K562 (cell line): ENCODE results near the gene TMEM161B. TPM values are rescaled to one million over a fixed set of nuclear protein-coding genes. Genes with fewer than 3 reads are reported as not detected.

ENCODE experiments used
- ATAC-seq: fragments of 200-7000 bp; cut with Tn5 transposase; 3 replicates; pipeline ENCODE4 v1.9.1; 2020; ENCODE audit warnings: moderate library complexity
- BruUV-seq: library from RNA; stranded (reverse); fragments of 400-500 nt; replicated peaks from 2 replicates; lab custom pipeline; 2021; lab: Mats Ljungman, UMichigan
- CTCF ChIA-PET: fragments of 300-600 bp; formaldehyde crosslinking; extraction: SDS; loops from one replicate; lab custom pipeline; 2021; ENCODE audit warnings: low intra/inter-chr PET ratio; lab: Yijun Ruan, JAX
- POLR2A ChIA-PET: fragments of 300-600, 350-650 bp; sonication (Branson Sonifier 250); formaldehyde crosslinking; extraction: SDS; loops from one replicate; lab custom pipeline; 2021; ENCODE audit warnings: antibody characterized with exemption, inconsistent platforms; lab: Yijun Ruan, JAX
- DNase-seq, 4 experiments: peaks; one replicate each; pipeline versions ENCODE4 v3.0.0 to v3.0.0-alpha.2; 2011 to 2018; ENCODE audit warnings: low spot score in 3 of 4, mixed read lengths in 3 of 4; ENCODE audit errors: extremely low read depth in 1 of 4
- FAIRE-seq: peaks from 2 replicates; lab custom pipeline; 2011; peaks lifted over from hg19 to GRCh38; lab: Jason Lieb, UNC
- H2AFZ ChIP-seq: 2 replicates; pipeline ENCODE4 v1.6.0; 2011; ENCODE audit warnings: low read depth, low read length, control low read depth, inconsistent platforms
- H3K27ac ChIP-seq: fragments of 200-600 bp; 3 replicates; pipeline ENCODE4 v1.8.0; 2011; ENCODE audit warnings: low read depth, mild to moderate bottlenecking, control low read depth, inconsistent platforms, low read length, moderate library complexity, mixed read lengths; ENCODE audit errors: extremely low read depth
- H3K27me3 ChIP-seq, 2 experiments: fragments of 300-600 bp in 1 of 2; 2 replicates in 1 of 2; 3 replicates in 1 of 2; pipeline versions ENCODE4 v1.6.0 to v1.8.0; 2011; ENCODE audit warnings: inconsistent platforms in 2 of 2, low read length in 2 of 2, mild to moderate bottlenecking in 1 of 2, mixed read lengths in 1 of 2, moderate library complexity in 1 of 2; ENCODE audit not compliant: control insufficient read depth in 2 of 2, insufficient read depth in 2 of 2
- H3K36me3 ChIP-seq: fragments of 300-600 bp; 3 replicates; pipeline ENCODE4 v1.8.0; 2011; ENCODE audit warnings: mild to moderate bottlenecking, low read length, inconsistent platforms; ENCODE audit not compliant: control insufficient read depth, insufficient read depth
- H3K4me1 ChIP-seq, 2 experiments: fragments of 200-600 bp in 1 of 2; replicated peaks in 1 of 2; 2 replicates in 1 of 2; 3 replicates in 1 of 2; pipeline versions ENCODE4 v1.5.1 to v1.8.0; 2011; ENCODE audit warnings: inconsistent platforms in 2 of 2, low read length in 2 of 2, mild to moderate bottlenecking in 1 of 2, mixed read lengths in 1 of 2, moderate library complexity in 1 of 2; ENCODE audit not compliant: control insufficient read depth in 2 of 2, insufficient read depth in 2 of 2
- H3K4me2 ChIP-seq: 2 replicates; pipeline ENCODE4 v1.6.1; 2011; ENCODE audit warnings: low read length, control low read depth, inconsistent platforms, mixed read lengths; ENCODE audit not compliant: insufficient read depth
- H3K4me3 ChIP-seq: fragments of 200-600 bp; sonication (generic), shearing (Covaris generic); 2 replicates; pipeline ENCODE4 v1.5.1; 2016; ENCODE audit warnings: control low read depth, inconsistent platforms
- H3K79me2 ChIP-seq: fragments of 200-600 bp; 3 replicates; pipeline ENCODE4 v1.8.0; 2011; ENCODE audit warnings: low read length, inconsistent platforms; ENCODE audit not compliant: control insufficient read depth, insufficient read depth
- H3K9ac ChIP-seq, 2 experiments: 2 replicates each; pipeline versions ENCODE4 v1.6.0 to v1.6.1; 2011; ENCODE audit warnings: low read depth in 2 of 2, low read length in 2 of 2, control low read depth in 1 of 2, inconsistent platforms in 1 of 2, mild to moderate bottlenecking in 1 of 2, mixed read lengths in 1 of 2; ENCODE audit not compliant: insufficient read depth in 1 of 2
- H3K9me1 ChIP-seq: one replicate; pipeline ENCODE4 v1.6.0; 2011; ENCODE audit warnings: inconsistent platforms, mild to moderate bottlenecking, low read length, moderate library complexity; ENCODE audit not compliant: control insufficient read depth, insufficient read depth
- H3K9me3 ChIP-seq: replicated peaks from 2 replicates; pipeline ENCODE4 v1.5.1; 2011; ENCODE audit warnings: low read depth, low read length, inconsistent platforms; ENCODE audit not compliant: control insufficient read depth, insufficient read depth
- H4K20me1 ChIP-seq: replicated peaks from 2 replicates; pipeline ENCODE4 v1.6.1; 2011; ENCODE audit warnings: low read length, inconsistent platforms, mixed read lengths; ENCODE audit not compliant: control insufficient read depth, insufficient read depth
- CCNT2 ChIP-seq: IDR thresholded peaks from 2 replicates; pipeline ENCODE4 v1.6.1; 2011; ENCODE audit warnings: borderline replicate concordance, low read depth, mild to moderate bottlenecking, moderate library complexity, mixed read lengths, low read length; ENCODE audit not compliant: insufficient read length; ENCODE audit errors: extremely low read depth
- HDAC2 ChIP-seq: fragments of 450-650 bp; IDR thresholded peaks from 2 replicates; pipeline ENCODE4 v1.6.1; 2016; ENCODE audit warnings: mild to moderate bottlenecking
- MTA3 ChIP-seq: fragments of 450-650 bp; formaldehyde crosslinking; IDR thresholded peaks from 2 replicates; pipeline ENCODE4 v1.6.1; 2017; ENCODE audit warnings: mild to moderate bottlenecking, borderline replicate concordance
- NBN ChIP-seq: fragments of 450-650 bp; IDR thresholded peaks from 2 replicates; pipeline ENCODE4 v1.6.1; 2016; ENCODE audit warnings: low read depth, mild to moderate bottlenecking
- SUPT5H ChIP-seq: fragments of 450-650 bp; IDR thresholded peaks from 2 replicates; pipeline ENCODE4 v1.6.1; 2016
- TCF3 ChIP-seq: sonication (generic); formaldehyde crosslinking; IDR thresholded peaks from 2 replicates; pipeline ENCODE4 v1.4.0; 2020; ENCODE audit warnings: mild to moderate bottlenecking, missing genetic modification reagents
- TRIM24 ChIP-seq, 2 experiments: fragments of 450-650 bp; IDR thresholded peaks; 2 replicates each; pipeline ENCODE4 v1.6.1; 2016
- TSC22D4 ChIP-seq: fragments of 450-650 bp; IDR thresholded peaks from 2 replicates; pipeline ENCODE4 v1.6.1; 2016; ENCODE audit warnings: missing genetic modification characterization, missing biosample characterization, control low read depth
- in situ Hi-C: fragments of 300-500 bp; cut with MboI; formaldehyde crosslinking; loops from 4 replicates; pipeline ENCODE4 v1.15.0; 2018; ENCODE audit warnings: inconsistent platforms, mixed read lengths
- intact Hi-C: fragments of 100-400 bp; cut with micrococcal nuclease; formaldehyde crosslinking; loops from 2 replicates; pipeline ENCODE4 v1.14.2; 2022
- polyA plus RNA-seq, 8 experiments: library from polyadenylated mRNA; depleted of rRNA in 4 of 8; stranded (reverse) in 5 of 8; unstranded in 3 of 8; fragments of >200 nt; fragmentation: Nextera tagmentation in 2 of 8; fragmentation: Illumina TruSeq in 1 of 8; extraction: Ambion mirVana in 2 of 8; extraction: Trizol in 1 of 8; gene quantifications; 2 replicates each; pipeline versions ENCODE4 v1.2.1 to v1.2.3, GENCODE V29; 2011 to 2014; ENCODE audit warnings: inconsistent platforms in 1 of 8, missing spikeins in 1 of 8
- total RNA-seq, 7 experiments: library from RNA; depleted of rRNA in 6 of 7; stranded (reverse); fragments of >200 nt in 6 of 7; fragmentation: Illumina TruSeq in 2 of 7; extraction: Trizol in 2 of 7; gene quantifications; 2 replicates each; pipeline versions ENCODE4 v1.2.1 to v1.2.3, GENCODE V29; 2011 to 2021; ENCODE audit warnings: low replicate concordance in 1 of 7
- TF ChIP-seq, protein P1 (sequence below): IDR thresholded peaks from 2 replicates; pipeline ENCODE4 v1.6.1; 2011; ENCODE audit not compliant: insufficient read length; ENCODE audit errors: extremely low read depth
- TF ChIP-seq, protein P2 (sequence below): sonication (generic); formaldehyde crosslinking; IDR thresholded peaks from 2 replicates; pipeline ENCODE4 v1.8.1; 2023; ENCODE audit warnings: mild to moderate bottlenecking, missing genetic modification reagents

The TMEM161B gene
- total and polyA plus RNA-seq, 9 of the 15 experiments (the other 6 are each of a cell fraction or from before 2014, with no cell fraction given), result 18.9 to 57.1 (median 40.6) TPM

DNA sequence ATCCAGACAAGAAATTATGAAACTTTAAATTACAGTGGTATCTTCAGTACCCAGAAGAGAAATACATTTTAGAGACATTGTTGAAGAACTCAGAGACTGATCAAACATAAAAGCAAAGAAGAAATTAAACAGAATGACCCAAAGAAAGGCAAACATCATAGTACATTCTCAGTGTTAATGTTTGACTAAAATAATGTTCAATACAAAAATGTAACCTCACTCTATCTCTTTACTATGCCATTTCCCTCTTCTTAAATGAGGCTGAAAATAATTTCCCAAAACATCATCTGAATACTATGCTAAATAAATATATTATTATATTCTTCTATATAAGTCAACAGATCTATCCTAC, 22.8 kb downstream of the TMEM161B start:
- ChIA-PET POLR2A (no interaction called here), CTCF (no interaction called here)
- no peak overlapping the region for H3K4me2 ChIP-seq
- peaks cover 7% of the 10 kb centered on the region; the same call in 1 of the 3 replicates for H3K36me3 ChIP-seq
- H3K9me1 ChIP-seq, result no peaks in the 10 kb centered on the region
- H3K27me3 ChIP-seq, result no peaks in the 10 kb centered on the region
- ATAC-seq (no peak), FAIRE-seq (no peak), DNase-seq (no peak)
- no peaks in the 10 kb centered on the region for H3K9me3 ChIP-seq
- in situ Hi-C loops (no loop called here), intact Hi-C loops (no loop called here)
- peaks cover 0 to 2% of the 10 kb centered on the region in 2 experiments; a peak in 4 of 5 replicates for H3K4me1 ChIP-seq
- peaks cover 23% of the 10 kb centered on the region for H4K20me1 ChIP-seq
- peaks cover 98% of the 10 kb centered on the region for H3K79me2 ChIP-seq
- H2AFZ ChIP-seq, result no peak overlapping the region
- no peak overlapping the region for H3K9ac ChIP-seq
- H3K27ac ChIP-seq, result no peak overlapping the region
- BruUV-seq, result no TSS peak
- no peak overlapping the region for H3K4me3 ChIP-seq
- TF ChIP-seq, protein P1, sequence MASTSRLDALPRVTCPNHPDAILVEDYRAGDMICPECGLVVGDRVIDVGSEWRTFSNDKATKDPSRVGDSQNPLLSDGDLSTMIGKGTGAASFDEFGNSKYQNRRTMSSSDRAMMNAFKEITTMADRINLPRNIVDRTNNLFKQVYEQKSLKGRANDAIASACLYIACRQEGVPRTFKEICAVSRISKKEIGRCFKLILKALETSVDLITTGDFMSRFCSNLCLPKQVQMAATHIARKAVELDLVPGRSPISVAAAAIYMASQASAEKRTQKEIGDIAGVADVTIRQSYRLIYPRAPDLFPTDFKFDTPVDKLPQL, result no peak
- TF ChIP-seq HDAC2 (no peak), TRIM24 (IDR thresholded peaks at IDR 0.05) (no peak), NBN (no peak), CCNT2 (no peak), SUPT5H (no peak), TSC22D4 (tag) (no peak), TCF3 (no peak), MTA3 (no peak)
- TF ChIP-seq, protein P2, sequence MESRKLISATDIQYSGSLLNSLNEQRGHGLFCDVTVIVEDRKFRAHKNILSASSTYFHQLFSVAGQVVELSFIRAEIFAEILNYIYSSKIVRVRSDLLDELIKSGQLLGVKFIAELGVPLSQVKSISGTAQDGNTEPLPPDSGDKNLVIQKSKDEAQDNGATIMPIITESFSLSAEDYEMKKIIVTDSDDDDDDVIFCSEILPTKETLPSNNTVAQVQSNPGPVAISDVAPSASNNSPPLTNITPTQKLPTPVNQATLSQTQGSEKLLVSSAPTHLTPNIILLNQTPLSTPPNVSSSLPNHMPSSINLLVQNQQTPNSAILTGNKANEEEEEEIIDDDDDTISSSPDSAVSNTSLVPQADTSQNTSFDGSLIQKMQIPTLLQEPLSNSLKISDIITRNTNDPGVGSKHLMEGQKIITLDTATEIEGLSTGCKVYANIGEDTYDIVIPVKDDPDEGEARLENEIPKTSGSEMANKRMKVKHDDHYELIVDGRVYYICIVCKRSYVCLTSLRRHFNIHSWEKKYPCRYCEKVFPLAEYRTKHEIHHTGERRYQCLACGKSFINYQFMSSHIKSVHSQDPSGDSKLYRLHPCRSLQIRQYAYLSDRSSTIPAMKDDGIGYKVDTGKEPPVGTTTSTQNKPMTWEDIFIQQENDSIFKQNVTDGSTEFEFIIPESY (CRISPR knock-in tag), result no peak
